GM13977 (cell line): ENCODE results near the gene RMND5B.
A peak's percentile ranks its signal among the peaks of the same experiment; 100 is the strongest.

ENCODE experiments used
- DNase-seq: peaks from one replicate; pipeline ENCODE4 v3.0.0; 2012; ENCODE audit warnings: low spot score
- in situ Hi-C: fragments of 300-500 bp; cut with MboI; formaldehyde crosslinking; loops from one replicate; pipeline ENCODE4 v1.12.0; 2022; ENCODE audit warnings: low sequenced_read_pairs, low pct_unique_long_range_greater_than_20kb, mixed read lengths, inconsistent platforms; ENCODE audit not compliant: unreplicated experiment
- TF ChIP-seq, protein P1 (sequence below): IDR thresholded peaks from 2 replicates; pipeline ENCODE4 v1.5.1; 2012; ENCODE audit warnings: mild to moderate bottlenecking, control low read depth; ENCODE audit not compliant: insufficient read depth; ENCODE audit errors: extremely low read depth, missing control alignments

The RMND5B gene

DNA sequence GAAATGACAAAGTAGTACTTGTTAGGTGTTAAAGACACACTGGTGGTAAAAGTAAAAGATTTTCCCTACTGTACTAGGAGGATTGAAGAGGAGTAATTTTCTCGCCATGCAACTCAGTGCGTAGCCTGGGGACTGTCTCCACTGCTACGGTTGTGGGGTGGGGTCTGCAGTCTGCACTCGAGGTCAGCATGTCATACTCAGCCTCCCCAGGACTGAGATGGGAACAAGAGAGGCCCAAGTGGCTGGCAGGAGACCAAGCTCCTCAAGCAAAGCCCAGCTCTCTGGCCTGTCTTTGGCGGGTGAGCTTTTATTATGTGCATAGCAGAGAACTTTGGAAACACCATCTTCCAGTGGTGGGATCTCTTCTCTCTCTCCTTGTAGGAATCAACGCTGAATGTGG lies 12.4 kb downstream of the RMND5B start:
- in situ Hi-C loops, result no loop called here
- TF ChIP-seq, protein P1, sequence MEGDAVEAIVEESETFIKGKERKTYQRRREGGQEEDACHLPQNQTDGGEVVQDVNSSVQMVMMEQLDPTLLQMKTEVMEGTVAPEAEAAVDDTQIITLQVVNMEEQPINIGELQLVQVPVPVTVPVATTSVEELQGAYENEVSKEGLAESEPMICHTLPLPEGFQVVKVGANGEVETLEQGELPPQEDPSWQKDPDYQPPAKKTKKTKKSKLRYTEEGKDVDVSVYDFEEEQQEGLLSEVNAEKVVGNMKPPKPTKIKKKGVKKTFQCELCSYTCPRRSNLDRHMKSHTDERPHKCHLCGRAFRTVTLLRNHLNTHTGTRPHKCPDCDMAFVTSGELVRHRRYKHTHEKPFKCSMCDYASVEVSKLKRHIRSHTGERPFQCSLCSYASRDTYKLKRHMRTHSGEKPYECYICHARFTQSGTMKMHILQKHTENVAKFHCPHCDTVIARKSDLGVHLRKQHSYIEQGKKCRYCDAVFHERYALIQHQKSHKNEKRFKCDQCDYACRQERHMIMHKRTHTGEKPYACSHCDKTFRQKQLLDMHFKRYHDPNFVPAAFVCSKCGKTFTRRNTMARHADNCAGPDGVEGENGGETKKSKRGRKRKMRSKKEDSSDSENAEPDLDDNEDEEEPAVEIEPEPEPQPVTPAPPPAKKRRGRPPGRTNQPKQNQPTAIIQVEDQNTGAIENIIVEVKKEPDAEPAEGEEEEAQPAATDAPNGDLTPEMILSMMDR, result no peak
- no peak for DNase-seq

DNA sequence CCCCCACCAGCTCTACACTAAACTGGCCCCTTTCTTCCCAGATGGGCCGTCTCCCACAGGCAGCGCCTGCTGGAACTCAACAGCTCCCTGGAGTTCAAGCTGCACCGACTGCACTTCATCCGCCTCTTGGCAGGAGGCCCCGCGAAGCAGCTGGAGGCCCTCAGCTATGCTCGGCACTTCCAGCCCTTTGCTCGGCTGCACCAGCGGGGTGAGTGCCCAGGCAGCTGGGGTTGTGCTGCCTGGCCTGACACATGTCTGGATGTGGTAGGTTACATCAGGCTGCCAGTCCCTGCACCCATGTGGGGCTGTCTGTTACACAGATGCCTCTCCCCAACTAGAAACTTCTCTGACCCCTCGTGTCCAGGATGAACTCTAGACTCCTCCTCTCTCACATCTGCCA lies 13.1 kb downstream of the RMND5B start:
- TF ChIP-seq, protein P1, result no peak
- DNase-seq, result no peak
- in situ Hi-C loops, result no loop called here

DNA sequence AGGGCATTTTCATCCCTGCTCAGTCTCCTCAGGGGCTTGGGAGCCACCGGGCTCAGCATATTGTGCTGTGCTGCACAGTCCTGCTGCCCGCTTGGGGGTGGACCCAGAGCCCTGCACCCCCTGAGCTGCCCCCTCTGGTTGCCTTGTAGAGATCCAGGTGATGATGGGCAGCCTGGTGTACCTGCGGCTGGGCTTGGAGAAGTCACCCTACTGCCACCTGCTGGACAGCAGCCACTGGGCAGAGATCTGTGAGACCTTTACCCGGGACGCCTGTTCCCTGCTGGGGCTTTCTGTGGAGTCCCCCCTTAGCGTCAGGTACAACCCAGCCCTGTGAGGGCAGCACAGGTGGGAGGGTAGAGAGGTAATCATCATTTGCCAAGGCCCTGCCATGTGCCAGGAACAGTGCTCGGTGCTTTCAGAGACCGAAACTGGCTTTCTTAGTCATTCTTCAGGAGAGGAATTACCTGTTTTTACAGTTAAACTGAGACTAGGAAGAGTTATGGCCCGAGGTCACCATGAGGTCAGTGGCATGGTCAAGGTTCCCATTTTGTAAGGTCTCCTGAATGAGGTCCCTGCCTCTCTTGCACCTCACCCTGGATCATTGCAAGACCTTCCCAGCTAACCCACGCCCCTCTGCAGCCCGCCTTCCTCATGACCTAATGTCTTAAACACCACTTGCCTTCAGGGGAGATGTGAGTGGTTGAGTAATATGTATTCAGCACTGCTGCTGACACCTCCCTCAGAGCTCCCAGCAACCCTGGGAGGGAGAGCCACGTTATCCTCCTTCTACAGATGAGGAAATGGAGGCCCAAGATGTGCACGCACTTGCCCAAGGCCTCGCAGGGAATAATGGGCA lies 15.4 kb downstream of the RMND5B start:
- in situ Hi-C loops, result no loop called here
- DNase-seq, result peak; percentile 82

DNA sequence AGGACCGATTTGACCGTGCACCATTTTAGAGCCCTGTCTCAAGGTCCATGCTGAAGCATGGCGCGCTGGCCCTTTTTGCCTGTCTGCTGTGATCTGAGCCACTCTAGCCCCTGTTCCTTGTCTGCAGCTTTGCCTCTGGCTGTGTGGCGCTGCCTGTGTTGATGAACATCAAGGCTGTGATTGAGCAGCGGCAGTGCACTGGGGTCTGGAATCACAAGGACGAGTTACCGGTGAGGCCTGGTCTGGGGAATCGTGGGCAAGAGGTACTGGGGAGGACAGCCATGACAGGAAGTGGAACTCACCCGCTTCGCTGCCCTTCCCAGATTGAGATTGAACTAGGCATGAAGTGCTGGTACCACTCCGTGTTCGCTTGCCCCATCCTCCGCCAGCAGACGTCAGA lies 16.6 kb downstream of the RMND5B start:
- TF ChIP-seq, protein P1, result no peak
- in situ Hi-C loops, result no loop called here
- DNase-seq, result no peak

More for the DNA sequence above, 15.4 kb downstream of the RMND5B start:
- TF ChIP-seq, protein P1, result peak; percentile 88

DNA sequence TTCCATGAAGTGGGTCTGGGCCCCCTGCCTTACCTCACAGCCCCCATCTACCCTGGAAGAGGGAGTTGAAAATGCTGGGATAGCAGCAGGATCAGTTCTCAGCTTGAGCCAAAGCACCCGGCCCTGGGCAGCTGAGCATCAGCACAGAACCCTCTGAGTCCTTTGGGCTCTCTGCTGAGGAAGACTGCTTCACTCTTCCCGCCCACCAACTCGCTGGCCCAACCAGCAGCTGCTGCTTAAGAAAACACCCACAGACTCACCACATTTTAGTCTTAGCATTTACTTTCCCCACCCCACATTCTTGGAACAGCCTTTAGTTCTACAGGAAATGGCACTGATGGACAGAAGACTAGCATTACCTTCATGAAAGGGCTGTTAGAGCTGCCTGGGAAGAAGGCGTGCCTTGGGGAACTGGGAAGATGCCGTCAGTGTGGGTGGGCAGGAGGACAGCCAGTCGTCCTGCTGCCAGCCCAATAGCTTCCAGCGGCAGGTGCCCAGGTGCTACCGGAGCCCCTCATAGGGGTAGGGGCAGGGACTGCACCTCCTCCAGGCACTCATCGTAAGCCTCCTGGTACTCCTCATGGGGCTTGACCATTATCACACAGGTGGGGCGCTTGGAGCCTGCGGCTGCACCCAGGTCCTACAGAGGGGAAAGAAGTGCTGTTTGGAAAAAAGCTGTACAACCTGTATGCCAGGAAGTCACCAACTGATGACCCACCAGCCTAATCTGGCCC lies 18.6 kb downstream of the RMND5B start:
- no peak for DNase-seq
- TF ChIP-seq, protein P1, result no peak
- in situ Hi-C loops, result no loop called here

DNA sequence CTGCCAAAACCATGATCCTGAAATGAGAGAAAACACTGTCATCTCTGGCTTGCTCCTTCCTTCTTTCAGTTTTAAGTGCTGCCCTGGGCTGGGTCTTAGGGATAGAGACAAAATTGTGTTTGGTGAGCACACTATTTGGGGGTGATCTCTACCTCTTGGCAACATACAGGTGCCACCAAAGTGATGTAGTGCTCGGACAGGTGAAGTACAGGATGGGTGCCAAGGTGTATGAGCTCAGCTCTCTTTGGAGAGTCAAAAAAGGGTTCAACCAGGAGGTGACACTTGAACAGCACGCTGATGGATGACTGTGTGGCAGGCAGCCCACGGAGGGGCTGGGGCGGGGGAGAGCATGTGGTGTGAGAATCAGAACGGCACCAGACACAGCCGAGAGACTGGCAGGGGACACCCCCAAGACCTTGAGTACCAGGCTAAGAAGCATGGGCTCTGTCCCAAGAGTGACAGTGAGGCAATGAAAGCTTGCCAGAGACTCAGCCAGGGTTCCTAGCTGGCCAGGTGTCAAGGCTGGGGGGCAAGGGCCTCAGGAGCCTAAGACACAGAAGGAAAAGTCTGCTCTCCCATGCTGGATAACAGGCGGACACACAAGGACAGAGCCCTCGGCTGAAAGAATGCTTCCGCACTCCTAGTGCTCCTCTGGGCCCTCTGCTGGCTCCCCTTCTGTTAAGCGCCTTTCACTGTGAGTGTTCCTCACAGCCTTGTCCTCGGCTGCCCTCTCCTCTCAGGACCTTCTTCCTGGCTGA lies 20.3 kb downstream of the RMND5B start:
- DNase-seq, result no peak
- in situ Hi-C loops, result no loop called here

More for the DNA sequence above, 20.3 kb downstream of the RMND5B start:
- TF ChIP-seq, protein P1, result no peak
